Panc1 (cell line): ENCODE results near the gene NOP14. TPM values are rescaled to one million over a fixed set of nuclear protein-coding genes. Genes with fewer than 3 reads are reported as not detected.

Experiments
- ATAC-seq: fragments of 200-7000 bp; cut with Tn5 transposase; 2 replicates; pipeline ENCODE4 v1.9.1; 2020; ENCODE audit warnings: mild to moderate bottlenecking, moderate library complexity
- BruUV-seq: library from RNA; stranded (reverse); fragments of 400-500 nt; replicated peaks from 2 replicates; lab custom pipeline; 2021; lab: Mats Ljungman, UMichigan
- CTCF ChIA-PET: fragments of 300-600 bp; sonication (Branson Sonifier 250); formaldehyde crosslinking; loops from one replicate; lab custom pipeline; 2022; ENCODE audit warnings: antibody characterized with exemption; lab: Charles Lee
- POLR2A ChIA-PET: fragments of 300-600 bp; sonication (Branson Sonifier 250); formaldehyde crosslinking; loops from one replicate; lab custom pipeline; 2022; ENCODE audit warnings: antibody characterized with exemption; lab: Charles Lee
- DNase-seq: peaks from one replicate; pipeline ENCODE4 v3.0.0-alpha.2; 2010; ENCODE audit warnings: low read depth, low spot score
- H3K27ac ChIP-seq: 2 replicates; pipeline ENCODE4 v1.5.1; 2011; ENCODE audit warnings: mild to moderate bottlenecking, low read length, inconsistent platforms
- H3K27me3 ChIP-seq: fragments of 200-500 bp; sonication (Bioruptor generic); 2 replicates; pipeline ENCODE4 v1.6.0; 2014; ENCODE audit warnings: low read length, inconsistent platforms; ENCODE audit not compliant: control insufficient read depth, insufficient read depth
- H3K36me3 ChIP-seq: fragments of 200-500 bp; sonication (Bioruptor generic); 2 replicates; pipeline ENCODE4 v1.5.1; 2014; ENCODE audit warnings: inconsistent platforms, mild to moderate bottlenecking, low read length, moderate library complexity; ENCODE audit not compliant: control insufficient read depth, insufficient read depth
- H3K4me1 ChIP-seq: 2 replicates; pipeline ENCODE4 v1.5.1; 2011; ENCODE audit warnings: inconsistent platforms, mild to moderate bottlenecking, low read length, moderate library complexity; ENCODE audit not compliant: control insufficient read depth, insufficient read depth
- H3K4me3 ChIP-seq, 2 experiments: 2 replicates each; pipeline ENCODE4 v1.5.1; 2011 to 2012; ENCODE audit warnings: low read depth in 2 of 2, low read length in 2 of 2, mild to moderate bottlenecking in 2 of 2, inconsistent platforms in 1 of 2, moderate library complexity in 1 of 2
- H3K9me3 ChIP-seq: fragments of 200-500 bp; sonication (Bioruptor generic); 2 replicates; pipeline ENCODE4 v1.5.1; 2014; ENCODE audit warnings: low read depth, mild to moderate bottlenecking, inconsistent platforms, low read length, moderate library complexity; ENCODE audit not compliant: control insufficient read depth, insufficient read depth
- CTCF ChIP-seq: fragments of 450-650 bp; IDR thresholded peaks from 2 replicates; pipeline ENCODE4 v1.5.1; 2017; ENCODE audit warnings: mild to moderate bottlenecking
- POLR2AphosphoS5 ChIP-seq: IDR thresholded peaks from 2 replicates; pipeline ENCODE4 v1.6.1; 2012; ENCODE audit warnings: mild to moderate bottlenecking, low read depth, low read length, moderate library complexity
- REST ChIP-seq, 2 experiments: IDR thresholded peaks; 2 replicates each; pipeline ENCODE4 v1.6.1; 2011 to 2012; ENCODE audit warnings: low read depth in 2 of 2, control low read depth in 1 of 2, low read length in 1 of 2, mild to moderate bottlenecking in 1 of 2, moderate library complexity in 1 of 2; ENCODE audit not compliant: insufficient read depth in 1 of 2
- SIN3A ChIP-seq: IDR thresholded peaks from 2 replicates; pipeline ENCODE4 v1.6.1; 2012; ENCODE audit warnings: low read depth, mild to moderate bottlenecking, low read length, moderate library complexity, borderline replicate concordance; ENCODE audit not compliant: insufficient read depth
- TCF7L2 ChIP-seq: IDR thresholded peaks from 2 replicates; pipeline ENCODE4 v1.6.1; 2011; ENCODE audit warnings: mild to moderate bottlenecking, low read depth, low read length, inconsistent platforms
- in situ Hi-C: cut with HindIII; loops from 2 replicates; pipeline ENCODE4 v1.10.0; 2016; ENCODE audit warnings: low sequenced_read_pairs, low pct_unique_long_range_greater_than_20kb
- intact Hi-C: fragments of 100-400 bp; cut with micrococcal nuclease; formaldehyde crosslinking; loops from one replicate; pipeline ENCODE4 v1.10.0; 2022; ENCODE audit not compliant: unreplicated experiment
- total RNA-seq: library from RNA; stranded (reverse); gene quantifications from one replicate; pipeline ENCODE4 v1.2.1, GENCODE V29; 2021; ENCODE audit not compliant: unreplicated experiment

NOP14 gene
- total RNA-seq, 1 experiment from 2014 or later, result 32.9 TPM

DNA sequence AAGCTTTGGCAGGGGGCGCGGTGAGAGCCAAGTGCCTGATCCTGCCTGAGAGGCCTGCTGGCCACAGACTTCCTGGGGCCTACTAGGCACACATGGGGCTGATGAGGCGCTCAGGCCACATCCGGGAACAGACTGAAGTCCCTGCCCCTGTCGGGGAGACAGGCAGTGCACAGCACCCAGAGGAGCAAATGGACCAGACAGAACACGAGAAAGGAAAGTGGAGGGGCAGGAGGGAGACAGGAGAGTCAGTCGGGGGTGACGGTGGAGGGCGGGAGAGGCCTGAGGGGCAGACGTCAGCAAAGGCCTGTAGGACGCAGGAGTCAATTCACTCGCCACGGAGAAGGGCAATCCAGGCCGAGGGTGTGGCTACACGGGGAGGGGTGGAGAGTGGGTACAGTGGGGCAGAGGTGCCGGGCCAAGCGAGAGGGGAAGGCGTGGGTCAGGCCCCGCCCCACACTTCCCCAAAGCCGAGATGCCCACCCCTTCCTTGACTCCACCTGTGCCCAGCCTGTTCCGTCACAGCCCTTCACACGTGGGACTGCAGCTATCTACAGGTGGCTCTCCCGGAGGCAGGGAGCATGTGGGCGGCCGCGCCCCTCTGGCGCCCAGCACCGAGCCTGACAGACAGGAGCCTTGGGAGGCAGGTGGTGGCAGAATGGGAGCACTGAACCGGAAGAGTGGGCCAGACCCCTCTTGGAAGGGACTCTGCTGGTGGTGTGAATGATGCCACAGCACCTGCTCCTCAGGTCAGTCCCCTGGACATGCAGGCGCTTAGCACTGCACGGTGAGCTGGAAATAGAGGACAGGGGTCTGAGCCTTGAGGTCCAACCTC lies 20.5 kb downstream of the NOP14 start:
- H3K9me3 ChIP-seq, result no peaks in the 10 kb centered on the region
- no TSS peak for BruUV-seq
- peaks cover 9% of the 10 kb centered on the region for H3K36me3 ChIP-seq
- no peak overlapping the region for H3K4me3 ChIP-seq
- intact Hi-C loops, result no loop called here
- ChIA-PET POLR2A (no interaction called here), CTCF (no interaction called here)
- no peaks in the 10 kb centered on the region for H3K27me3 ChIP-seq
- in situ Hi-C loops, result no loop called here
- peaks cover 3% of the 10 kb centered on the region; the same call in 1 of the 2 replicates for H3K4me1 ChIP-seq
- DNase-seq (no peak), ATAC-seq (0 out of 2 replicates have a peak, but pooled peaks have one; percentile 13)
- no peak overlapping the region for H3K27ac ChIP-seq
- TF ChIP-seq CTCF (no peak), POLR2AphosphoS5 (peak; percentile 13)

DNA sequence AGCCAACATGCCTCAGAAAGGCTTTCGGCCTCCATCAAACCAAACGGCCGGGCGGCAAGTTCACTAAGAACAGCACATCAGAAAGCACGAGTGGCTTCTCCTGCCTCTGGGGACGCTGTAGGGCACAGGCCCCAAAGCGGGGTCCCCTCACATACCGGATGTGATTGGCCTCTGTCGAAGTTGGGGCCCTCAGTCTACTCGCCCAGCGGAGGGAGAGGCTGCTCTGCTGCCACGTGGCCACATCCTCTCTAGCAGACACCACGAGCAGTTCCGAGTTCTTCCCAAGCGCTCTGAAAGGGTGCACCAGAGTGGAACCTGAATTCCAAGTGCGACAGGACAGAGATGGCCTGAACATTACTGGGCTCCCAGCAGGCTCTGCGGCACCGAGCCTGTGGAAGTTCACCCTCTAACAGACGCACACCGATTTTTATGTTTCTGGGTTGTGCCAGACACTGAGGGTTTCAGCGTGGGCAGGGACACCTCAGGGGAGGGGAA lies 21.1 kb downstream of the NOP14 start:
- Histone ChIP-seq H3K36me3 (peaks cover 9% of the 10 kb centered on the region), H3K9me3 (no peaks in the 10 kb centered on the region), H3K27me3 (no peaks in the 10 kb centered on the region), H3K4me3 (no peak overlapping the region), H3K27ac (no peak overlapping the region), H3K4me1 (peaks cover 10% of the 10 kb centered on the region)
- no peak for ATAC-seq
- TF ChIP-seq TCF7L2 (no peak), SIN3A (no peak), REST (IDR thresholded peaks at IDR 0.05; ENCODE audit: insufficient read depth in 1 of 2, low read depth in 2 of 2, low read length in 1 of 2) (no peak), POLR2AphosphoS5 (no peak; the same call in 1 of the 2 replicates), CTCF (no peak)
- no TSS peak for BruUV-seq
- POLR2A ChIA-PET, result no interaction called here
- intact Hi-C loops, result no loop called here
- CTCF ChIA-PET, result no interaction called here
- no peak for DNase-seq
- in situ Hi-C loops, result no loop called here
